ENCODE data around the gene CAPRIN2. TPM values are rescaled to one million over a fixed set of nuclear protein-coding genes. Genes with fewer than 3 reads are reported as not detected.

CAPRIN2 gene
- total RNA-seq, 4 donors from 2014 or later = 22.5 to 40.3 (median 31.7) TPM

- no peak for TF ChIP-seq CTCF (IDR thresholded peaks at IDR 0.05; ENCODE audit: low read depth)
These were observed 53.7 kb downstream of the CAPRIN2 start for GRCh38 chr12:30701056-30701455.

- TF ChIP-seq CTCF (IDR thresholded peaks at IDR 0.05; ENCODE audit: low read depth) = no peak
These were observed 54.4 kb downstream of the CAPRIN2 start for GRCh38 chr12:30700216-30700900.

- TF ChIP-seq CTCF (IDR thresholded peaks at IDR 0.05; ENCODE audit: low read depth) = no peak
These were observed 56.4 kb downstream of the CAPRIN2 start for GRCh38 chr12:30698346-30698745.

GRCh38 chr12:30696943-30697342 lies 57.8 kb downstream of the CAPRIN2 start:
- no peak for TF ChIP-seq CTCF (IDR thresholded peaks at IDR 0.05; ENCODE audit: low read depth)

GRCh38 chr12:30696486-30696885 lies 58.3 kb downstream of the CAPRIN2 start:
- TF ChIP-seq CTCF (IDR thresholded peaks at IDR 0.05; ENCODE audit: low read depth) = no peak

- no peak for TF ChIP-seq CTCF (IDR thresholded peaks at IDR 0.05; ENCODE audit: low read depth)
These were observed 58.7 kb downstream of the CAPRIN2 start for GRCh38 chr12:30696103-30696408.

- no peak for TF ChIP-seq CTCF (IDR thresholded peaks at IDR 0.05; ENCODE audit: low read depth)
These were observed 59.3 kb downstream of the CAPRIN2 start, which contains the start of gene IPO8 for GRCh38 chr12:30695199-30696102. Gene IPO8 (minus strand): TSS chr12:30695869. CDS start chr12:30695647, 222 bp downstream.

Data from subcutaneous adipose tissue (tissue), 4 donors.